Lung (tissue), 12 donors: ENCODE measurements around the gene HOXB3. TPM values are rescaled to one million over a fixed set of nuclear protein-coding genes. Genes with fewer than 3 reads are reported as not detected.

ENCODE experiments used
- ATAC-seq: fragments of 200-7000 bp; cut with Tn5 transposase; one replicate; pipeline ENCODE4 v1.9.1; 2020; ENCODE audit warnings: moderate number of reproducible peaks; ENCODE audit not compliant: insufficient read depth, low FRiP score
- DNase-seq, 3 donors: peaks; one replicate each; pipeline ENCODE4 v3.0.0-alpha.2; 2013 to 2017
- H3K27ac ChIP-seq, 2 donors: one replicate each; pipeline ENCODE4 v1.5.1; 2013; ENCODE audit warnings: mild to moderate bottlenecking in 2 of 2, moderate library complexity in 2 of 2, control low read depth in 1 of 2, inconsistent platforms in 1 of 2, low read depth in 1 of 2, low read length in 1 of 2
- H3K27me3 ChIP-seq, 3 donors: one replicate each; pipeline ENCODE4 v1.5.1; 2013; ENCODE audit warnings: low read length in 2 of 3; ENCODE audit not compliant: control insufficient read depth in 3 of 3, insufficient read depth in 3 of 3
- H3K36me3 ChIP-seq, 4 donors: one replicate each; pipeline ENCODE4 v1.5.1; 2013; ENCODE audit warnings: low read length in 4 of 4, mild to moderate bottlenecking in 1 of 4, moderate library complexity in 1 of 4; ENCODE audit not compliant: control insufficient read depth in 4 of 4, insufficient read depth in 4 of 4
- H3K4me1 ChIP-seq, 5 donors: one replicate each; pipeline ENCODE4 v1.5.1; 2013; ENCODE audit warnings: low read length in 5 of 5, mild to moderate bottlenecking in 2 of 5, moderate library complexity in 1 of 5; ENCODE audit not compliant: control insufficient read depth in 5 of 5, insufficient read depth in 5 of 5
- H3K4me3 ChIP-seq: one replicate; pipeline ENCODE4 v1.5.1; 2013; ENCODE audit warnings: mild to moderate bottlenecking, control low read depth, moderate library complexity
- H3K9ac ChIP-seq, 2 donors: one replicate each; pipeline ENCODE4 v1.5.1; 2013; ENCODE audit warnings: low read length in 2 of 2, control low read depth in 1 of 2; ENCODE audit not compliant: insufficient read depth in 1 of 2
- H3K9me3 ChIP-seq, 4 donors: one replicate each; pipeline ENCODE4 v1.5.1; 2013; ENCODE audit warnings: low read length in 3 of 4, mild to moderate bottlenecking in 1 of 4, moderate library complexity in 1 of 4; ENCODE audit not compliant: control insufficient read depth in 4 of 4, insufficient read depth in 3 of 4
- CTCF ChIP-seq: IDR thresholded peaks from 2 replicates; pipeline ENCODE4 v1.5.1; 2012; ENCODE audit warnings: mild to moderate bottlenecking; ENCODE audit errors: control extremely low read depth, extremely low read depth
- WGBS, 2 donors: extraction: QIAGEN DNeasy Blood & Tissue Kit; methylation state at CpG; one replicate each; pipeline ENCODE4 v1.1.7; 2013; 5-methylcytosine and 5-hydroxymethylcytosine counted together
- polyA plus RNA-seq, 2 donors: library from polyadenylated mRNA; stranded (reverse); fragments of 200-250 nt; gene quantifications; one replicate each; pipeline ENCODE4 v1.2.1, GENCODE V29; 2013
- total RNA-seq, 2 donors: library from RNA; depleted of rRNA in 1 of 2; stranded (reverse); fragments of >200 nt in 1 of 2; gene quantifications; one replicate each; pipeline ENCODE4 v1.2.1, GENCODE V29; 2014 to 2021
- donor health status: control.
- donor health status: control.
- donor health status: Bipolar disorder and iron deficiency.
- donor health status: healthy.
- donor health status: DM: yes; HTN: yes; CAD: no.

The HOXB3 gene
- total and polyA plus RNA-seq, 4 donors: 1.9 to 21.1 (median 6.7) TPM

DNA sequence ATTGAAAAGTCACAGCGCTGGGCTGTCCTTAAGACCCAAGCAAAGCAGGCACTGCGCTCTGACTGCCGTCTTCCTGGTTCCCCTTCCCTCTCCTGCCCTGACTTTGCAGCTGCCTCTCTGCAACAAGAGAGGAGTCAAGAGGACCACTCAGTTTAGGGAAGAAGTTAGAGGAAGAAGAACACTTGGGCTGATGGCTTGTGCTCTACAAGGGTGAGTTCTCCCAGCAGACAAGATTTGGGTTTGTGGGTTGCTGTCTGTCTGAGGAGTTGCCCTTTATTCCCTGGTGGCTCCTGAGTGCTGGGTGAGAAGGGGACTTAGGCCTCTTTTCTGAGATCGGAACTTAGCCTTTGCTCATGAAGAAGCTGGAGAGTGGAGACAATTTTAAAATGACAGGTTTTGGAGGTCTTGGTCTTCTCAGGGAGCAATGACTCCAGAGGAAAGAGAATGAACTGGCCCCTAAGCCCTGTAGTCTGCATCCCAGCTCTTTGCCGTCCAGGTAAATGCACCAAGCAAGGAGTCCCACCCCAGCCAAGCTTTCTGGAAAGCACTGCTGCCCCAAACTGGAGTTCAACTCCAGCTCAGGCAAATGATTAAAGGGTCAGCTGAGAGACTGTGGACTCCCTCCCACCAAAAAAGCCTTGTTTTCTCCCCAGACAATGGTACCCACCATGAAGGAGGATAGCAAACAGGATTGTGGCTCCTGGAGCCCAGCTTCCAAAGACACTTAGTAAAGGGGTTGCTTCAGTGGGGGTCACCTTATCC, 38.8 kb upstream of the HOXB3 start:
- peaks cover 0 to 14% (median 12%) of the 10 kb centered on the region in 5 donors for H3K4me1 ChIP-seq
- no peak overlapping the region for H3K27ac ChIP-seq
- H3K36me3 ChIP-seq: no peaks in the 10 kb centered on the region
- WGBS, 2 donors: 28 to 29% methylated on average over 5 of the region's 5 CpGs
- ATAC-seq (no peak), DNase-seq (no peak)
- no peak overlapping the region for H3K9ac ChIP-seq
- H3K9me3 ChIP-seq: peaks cover 0 to 4% (median 0%) of the 10 kb centered on the region in 4 donors
- no peak for TF ChIP-seq CTCF
- H3K27me3 ChIP-seq: peaks cover 22 to 90% (median 84%) of the 10 kb centered on the region in 3 donors
- H3K4me3 ChIP-seq: no peak overlapping the region

- no peak overlapping the region for H3K9ac ChIP-seq
- H3K4me3 ChIP-seq: no peak overlapping the region
- peaks cover 17 to 91% (median 85%) of the 10 kb centered on the region in 3 donors for H3K27me3 ChIP-seq
- no peak for TF ChIP-seq CTCF
- peaks cover 0 to 14% (median 12%) of the 10 kb centered on the region in 5 donors for H3K4me1 ChIP-seq
- no peak overlapping the region for H3K27ac ChIP-seq
- H3K36me3 ChIP-seq: no peaks in the 10 kb centered on the region
- WGBS, 2 donors: 31 to 56% methylated on average over 27 of the region's 27 CpGs
- ATAC-seq (no peak), DNase-seq (no peak)
- H3K9me3 ChIP-seq: peaks cover 0 to 6% (median 0%) of the 10 kb centered on the region in 4 donors
Observed at GRCh38 chr17:48627623-48628521, 37.8 kb upstream of the HOXB3 start.

- H3K27me3 ChIP-seq: peaks cover 17 to 91% (median 85%) of the 10 kb centered on the region in 3 donors
- peaks cover 0 to 6% (median 0%) of the 10 kb centered on the region in 4 donors for H3K9me3 ChIP-seq
- TF ChIP-seq CTCF: no peak
- DNase-seq: no peak
- H3K4me3 ChIP-seq: no peak overlapping the region
- no peak overlapping the region for H3K27ac ChIP-seq
- H3K9ac ChIP-seq: no peak overlapping the region
- peaks cover 0 to 14% (median 12%) of the 10 kb centered on the region in 5 donors for H3K4me1 ChIP-seq
- no peaks in the 10 kb centered on the region for H3K36me3 ChIP-seq
- ATAC-seq: no peak
- 22 to 41% methylated on average over 5 of the region's 5 CpGs for WGBS, 2 donors
Observed at GRCh38 chr17:48627118-48627597, 37.1 kb upstream of the HOXB3 start.
